ENCODE results near the gene POMC.

POMC gene

DNA sequence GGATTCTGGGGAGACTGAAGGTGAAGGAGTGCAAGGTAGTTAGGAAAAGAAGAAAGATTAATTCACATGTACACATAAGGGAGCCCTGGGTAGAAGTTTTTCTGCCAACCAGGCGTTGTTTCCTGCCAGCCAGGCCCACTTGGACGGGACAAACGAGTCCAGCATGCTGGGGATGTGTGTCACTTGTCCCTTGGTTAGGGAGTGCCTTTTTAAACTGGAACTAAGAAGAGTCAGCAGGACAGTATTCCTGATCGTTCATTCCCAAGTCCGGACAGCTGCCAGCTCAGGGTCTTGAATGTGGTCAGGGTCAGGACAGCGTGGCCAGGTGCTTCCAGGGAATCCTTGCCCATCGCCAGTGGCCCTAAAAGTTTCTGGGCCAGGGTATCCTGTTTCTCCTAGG is 43.2 kb downstream of the POMC start:
- H3K36me3 ChIP-seq (ENCODE audit: control insufficient read depth in 2 of 2, insufficient read depth in 2 of 2, low read length in 2 of 2), result no peaks in the 10 kb centered on the region
- no peaks in the 10 kb centered on the region for H3K9me3 ChIP-seq (ENCODE audit: control insufficient read depth in 2 of 2, low read length in 2 of 2)
- H3K27ac ChIP-seq (ENCODE audit: low read depth in 2 of 2, low read length in 2 of 2), result no peak overlapping the region
- no peak overlapping the region for H3K4me3 ChIP-seq (ENCODE audit: low read length in 2 of 2)
- no peaks in the 10 kb centered on the region for H3K27me3 ChIP-seq (ENCODE audit: control insufficient read depth in 2 of 2, insufficient read depth in 2 of 2, low read length in 2 of 2)
- peaks cover 2% of the 10 kb centered on the region in 2 donors for H3K4me1 ChIP-seq (ENCODE audit: control insufficient read depth in 2 of 2, insufficient read depth in 2 of 2, low read length in 2 of 2)
- no peak overlapping the region for H3K9ac ChIP-seq (ENCODE audit: low read depth in 1 of 2, low read length in 2 of 2)

DNA sequence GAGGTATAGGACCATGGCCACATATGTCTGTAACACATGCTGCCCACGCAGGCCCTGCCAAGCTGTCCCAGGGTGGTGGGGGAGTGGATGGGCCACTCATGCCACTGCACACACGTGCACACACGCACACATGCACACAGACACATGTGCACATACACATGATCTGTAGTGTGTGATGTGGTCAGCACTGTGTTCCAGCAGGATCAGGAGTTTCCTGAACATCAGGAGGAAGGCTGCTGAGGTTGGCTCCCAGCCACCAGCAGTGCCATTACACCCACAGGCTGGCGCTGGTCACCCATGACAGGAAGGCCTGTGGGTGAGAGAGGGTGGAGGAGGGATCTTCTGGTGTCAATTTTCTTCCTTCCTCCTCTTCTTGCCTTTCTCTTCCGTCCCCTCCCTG is 44.7 kb downstream of the POMC start:
- no peaks in the 10 kb centered on the region for H3K4me1 ChIP-seq (ENCODE audit: control insufficient read depth in 2 of 2, insufficient read depth in 2 of 2, low read length in 2 of 2)
- H3K27ac ChIP-seq (ENCODE audit: low read depth in 2 of 2, low read length in 2 of 2), result no peak overlapping the region
- H3K9me3 ChIP-seq (ENCODE audit: control insufficient read depth in 2 of 2, low read length in 2 of 2), result no peaks in the 10 kb centered on the region
- H3K27me3 ChIP-seq (ENCODE audit: control insufficient read depth in 2 of 2, insufficient read depth in 2 of 2, low read length in 2 of 2), result no peaks in the 10 kb centered on the region
- no peak overlapping the region for H3K9ac ChIP-seq (ENCODE audit: low read depth in 1 of 2, low read length in 2 of 2)
- H3K4me3 ChIP-seq (ENCODE audit: low read length in 2 of 2), result no peak overlapping the region
- no peaks in the 10 kb centered on the region for H3K36me3 ChIP-seq (ENCODE audit: control insufficient read depth in 2 of 2, insufficient read depth in 2 of 2, low read length in 2 of 2)

DNA sequence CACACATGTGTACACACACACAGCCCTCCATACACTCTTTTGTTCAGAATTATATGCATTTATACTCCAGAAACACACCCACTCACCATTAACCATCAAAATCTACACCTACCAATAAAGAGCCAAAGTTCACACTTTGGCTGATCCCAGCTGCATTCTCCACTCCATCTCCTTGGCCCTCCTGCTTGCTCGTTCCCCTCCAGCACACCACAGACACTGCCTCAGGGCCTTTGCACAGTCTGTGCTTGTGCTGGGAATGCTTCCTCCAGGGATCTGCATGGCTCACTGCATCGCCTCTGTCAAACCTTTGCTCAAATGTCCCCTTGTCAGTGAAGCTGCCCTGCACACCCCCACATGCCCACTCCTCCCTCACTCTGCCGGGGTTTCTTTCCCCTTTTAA is 46.0 kb downstream of the POMC start:
- H3K36me3 ChIP-seq (ENCODE audit: control insufficient read depth in 2 of 2, insufficient read depth in 2 of 2, low read length in 2 of 2), result no peaks in the 10 kb centered on the region
- no peak overlapping the region for H3K27ac ChIP-seq (ENCODE audit: low read depth in 2 of 2, low read length in 2 of 2)
- no peak overlapping the region for H3K9ac ChIP-seq (ENCODE audit: low read depth in 1 of 2, low read length in 2 of 2)
- H3K9me3 ChIP-seq (ENCODE audit: control insufficient read depth in 2 of 2, low read length in 2 of 2), result no peaks in the 10 kb centered on the region
- H3K4me1 ChIP-seq (ENCODE audit: control insufficient read depth in 2 of 2, insufficient read depth in 2 of 2, low read length in 2 of 2), result no peaks in the 10 kb centered on the region
- H3K27me3 ChIP-seq (ENCODE audit: control insufficient read depth in 2 of 2, insufficient read depth in 2 of 2, low read length in 2 of 2), result no peaks in the 10 kb centered on the region
- H3K4me3 ChIP-seq (ENCODE audit: low read length in 2 of 2), result no peak overlapping the region

DNA sequence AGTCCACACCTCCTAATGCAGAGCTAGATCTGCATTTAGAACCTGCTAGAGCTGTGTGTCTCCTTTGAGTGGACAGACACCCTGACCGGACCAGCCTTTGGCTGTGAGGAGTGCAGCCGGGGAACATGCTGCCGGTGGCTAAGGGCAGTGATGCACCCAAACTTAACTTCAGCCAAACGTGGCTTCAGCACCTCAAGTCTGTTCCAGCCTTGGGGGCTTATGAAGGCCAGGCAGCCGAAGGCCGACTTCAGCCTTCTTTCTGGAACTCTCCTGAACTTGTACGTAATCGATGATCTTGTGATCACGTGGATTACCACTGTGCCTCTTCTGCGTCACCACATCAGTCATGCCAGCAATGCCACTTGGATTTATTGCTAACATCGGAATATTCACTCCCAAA is 49.1 kb downstream of the POMC start:
- no peaks in the 10 kb centered on the region for H3K9me3 ChIP-seq (ENCODE audit: control insufficient read depth in 2 of 2, low read length in 2 of 2)
- no peaks in the 10 kb centered on the region for H3K27me3 ChIP-seq (ENCODE audit: control insufficient read depth in 2 of 2, insufficient read depth in 2 of 2, low read length in 2 of 2)
- H3K4me3 ChIP-seq (ENCODE audit: low read length in 2 of 2), result no peak overlapping the region
- H3K27ac ChIP-seq (ENCODE audit: low read depth in 2 of 2, low read length in 2 of 2), result no peak overlapping the region
- H3K9ac ChIP-seq (ENCODE audit: low read depth in 1 of 2, low read length in 2 of 2), result no peak overlapping the region
- H3K4me1 ChIP-seq (ENCODE audit: control insufficient read depth in 2 of 2, insufficient read depth in 2 of 2, low read length in 2 of 2), result no peaks in the 10 kb centered on the region
- no peaks in the 10 kb centered on the region for H3K36me3 ChIP-seq (ENCODE audit: control insufficient read depth in 2 of 2, insufficient read depth in 2 of 2, low read length in 2 of 2)

DNA sequence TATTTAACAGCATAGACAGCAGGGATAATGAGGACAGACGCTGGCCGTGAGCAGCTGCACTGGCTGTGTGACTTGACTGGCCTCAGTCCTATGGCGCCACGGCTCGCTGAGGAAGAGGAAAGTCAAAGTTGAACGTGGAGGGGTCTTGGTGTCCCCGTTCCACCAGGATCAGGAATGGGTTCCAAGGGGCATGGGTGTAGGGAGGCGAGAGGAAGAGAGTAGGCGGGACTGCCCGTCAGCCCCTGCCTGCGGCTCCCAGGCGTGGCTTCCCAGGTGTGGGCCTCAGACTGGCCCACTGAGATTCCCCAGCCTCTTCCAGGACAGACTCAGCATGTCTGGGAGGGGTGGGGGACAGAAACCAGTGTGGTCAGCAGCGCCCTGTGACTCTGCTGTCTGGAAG is 51.4 kb downstream of the POMC start:
- no peaks in the 10 kb centered on the region for H3K9me3 ChIP-seq (ENCODE audit: control insufficient read depth in 2 of 2, low read length in 2 of 2)
- H3K9ac ChIP-seq (ENCODE audit: low read depth in 1 of 2, low read length in 2 of 2), result no peak overlapping the region
- no peak overlapping the region for H3K27ac ChIP-seq (ENCODE audit: low read depth in 2 of 2, low read length in 2 of 2)
- H3K4me1 ChIP-seq (ENCODE audit: control insufficient read depth in 2 of 2, insufficient read depth in 2 of 2, low read length in 2 of 2), result no peaks in the 10 kb centered on the region
- H3K4me3 ChIP-seq (ENCODE audit: low read length in 2 of 2), result no peak overlapping the region
- no peaks in the 10 kb centered on the region for H3K36me3 ChIP-seq (ENCODE audit: control insufficient read depth in 2 of 2, insufficient read depth in 2 of 2, low read length in 2 of 2)
- H3K27me3 ChIP-seq (ENCODE audit: control insufficient read depth in 2 of 2, insufficient read depth in 2 of 2, low read length in 2 of 2), result no peaks in the 10 kb centered on the region

DNA sequence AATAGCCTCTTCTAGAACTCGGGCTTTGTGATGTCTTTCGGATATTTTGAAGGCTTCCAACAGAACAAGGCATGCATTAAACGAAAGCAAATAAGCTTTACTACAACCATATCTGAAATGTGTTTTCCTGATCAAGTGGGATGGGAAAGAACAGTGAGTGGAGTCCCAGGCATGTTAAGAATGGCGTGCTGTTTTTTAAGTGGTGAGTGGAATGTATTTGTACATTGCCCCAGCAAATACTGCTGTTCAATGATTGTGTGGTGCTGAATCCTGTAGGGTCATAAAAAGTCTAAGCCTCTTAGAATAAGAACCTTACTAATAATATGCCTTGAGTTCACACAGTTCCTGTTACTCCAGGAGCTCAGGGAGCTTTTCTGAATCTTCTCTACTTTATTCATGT is 52.5 kb downstream of the POMC start:
- Histone ChIP-seq H3K27ac (ENCODE audit: low read depth in 2 of 2, low read length in 2 of 2) (no peak overlapping the region), H3K36me3 (ENCODE audit: control insufficient read depth in 2 of 2, insufficient read depth in 2 of 2, low read length in 2 of 2) (no peaks in the 10 kb centered on the region), H3K27me3 (ENCODE audit: control insufficient read depth in 2 of 2, insufficient read depth in 2 of 2, low read length in 2 of 2) (no peaks in the 10 kb centered on the region), H3K9ac (ENCODE audit: low read depth in 1 of 2, low read length in 2 of 2) (no peak overlapping the region), H3K4me1 (ENCODE audit: control insufficient read depth in 2 of 2, insufficient read depth in 2 of 2, low read length in 2 of 2) (no peaks in the 10 kb centered on the region), H3K9me3 (ENCODE audit: control insufficient read depth in 2 of 2, low read length in 2 of 2) (no peaks in the 10 kb centered on the region), H3K4me3 (ENCODE audit: low read length in 2 of 2) (no peak overlapping the region)

DNA sequence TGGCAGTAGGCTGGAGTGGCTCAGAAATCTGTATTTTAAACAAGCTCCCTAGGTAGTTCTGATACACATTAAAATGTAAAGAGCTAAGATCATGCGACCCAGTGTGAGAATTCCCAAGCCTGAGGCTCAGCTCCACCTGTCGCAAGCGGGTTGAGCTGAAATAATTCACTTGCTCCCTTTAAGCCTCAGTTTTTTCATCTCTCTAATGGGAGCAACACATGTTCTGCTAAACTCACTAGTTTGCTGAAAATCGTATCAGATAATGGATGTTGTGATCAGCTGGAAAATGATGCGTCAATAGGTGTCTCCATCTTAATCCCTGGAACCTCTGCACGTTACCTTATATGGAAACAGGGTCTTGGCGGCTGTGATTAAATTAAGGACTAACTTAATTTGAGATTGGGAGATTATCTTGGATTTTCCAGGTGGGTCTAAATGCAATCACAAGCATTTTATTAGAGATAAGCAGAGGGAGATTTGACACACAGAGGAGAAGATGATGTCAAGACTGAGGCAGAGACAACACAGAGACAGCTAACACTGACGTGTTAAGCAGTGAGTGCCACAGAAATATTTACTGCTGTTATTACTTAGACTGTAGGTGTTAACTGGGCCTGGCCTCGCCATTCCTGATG is 53.0 kb downstream of the POMC start:
- no peaks in the 10 kb centered on the region for H3K27me3 ChIP-seq (ENCODE audit: control insufficient read depth in 2 of 2, insufficient read depth in 2 of 2, low read length in 2 of 2)
- no peaks in the 10 kb centered on the region for H3K4me1 ChIP-seq (ENCODE audit: control insufficient read depth in 2 of 2, insufficient read depth in 2 of 2, low read length in 2 of 2)
- H3K4me3 ChIP-seq (ENCODE audit: low read length in 2 of 2), result no peak overlapping the region
- no peaks in the 10 kb centered on the region for H3K9me3 ChIP-seq (ENCODE audit: control insufficient read depth in 2 of 2, low read length in 2 of 2)
- no peaks in the 10 kb centered on the region for H3K36me3 ChIP-seq (ENCODE audit: control insufficient read depth in 2 of 2, insufficient read depth in 2 of 2, low read length in 2 of 2)
- no peak overlapping the region for H3K27ac ChIP-seq (ENCODE audit: low read depth in 2 of 2, low read length in 2 of 2)
- no peak overlapping the region for H3K9ac ChIP-seq (ENCODE audit: low read depth in 1 of 2, low read length in 2 of 2)

DNA sequence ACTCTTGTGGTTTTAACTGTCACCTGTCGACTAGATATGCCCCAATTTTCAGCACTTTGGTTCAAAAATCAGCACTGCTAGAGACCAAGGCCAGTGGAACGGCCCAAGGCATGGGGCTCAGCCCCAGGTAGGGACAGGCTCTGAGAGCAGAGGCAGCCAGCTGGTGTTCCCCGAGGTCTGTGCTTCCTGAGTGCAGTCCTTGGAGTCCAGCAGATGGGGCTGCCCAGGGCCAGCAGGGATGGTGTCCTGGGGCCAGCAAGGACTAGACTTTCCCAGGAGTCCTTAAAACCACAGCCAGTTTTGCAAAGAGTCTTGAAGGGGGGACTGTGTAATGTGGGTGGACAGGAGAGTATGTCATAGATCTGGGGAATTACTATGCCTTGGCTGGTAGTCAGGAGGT is 56.3 kb downstream of the POMC start:
- Histone ChIP-seq H3K9ac (ENCODE audit: low read depth in 1 of 2, low read length in 2 of 2) (no peak overlapping the region), H3K4me3 (ENCODE audit: low read length in 2 of 2) (no peak overlapping the region), H3K27ac (ENCODE audit: low read depth in 2 of 2, low read length in 2 of 2) (no peak overlapping the region), H3K4me1 (ENCODE audit: control insufficient read depth in 2 of 2, insufficient read depth in 2 of 2, low read length in 2 of 2) (no peaks in the 10 kb centered on the region), H3K9me3 (ENCODE audit: control insufficient read depth in 2 of 2, low read length in 2 of 2) (no peaks in the 10 kb centered on the region), H3K27me3 (ENCODE audit: control insufficient read depth in 2 of 2, insufficient read depth in 2 of 2, low read length in 2 of 2) (no peaks in the 10 kb centered on the region), H3K36me3 (ENCODE audit: control insufficient read depth in 2 of 2, insufficient read depth in 2 of 2, low read length in 2 of 2) (no peaks in the 10 kb centered on the region)
